ENCODE data around the gene EGFL7.
A peak's percentile ranks its signal among the peaks of the same experiment; 100 is the strongest.

The EGFL7 gene

DNA sequence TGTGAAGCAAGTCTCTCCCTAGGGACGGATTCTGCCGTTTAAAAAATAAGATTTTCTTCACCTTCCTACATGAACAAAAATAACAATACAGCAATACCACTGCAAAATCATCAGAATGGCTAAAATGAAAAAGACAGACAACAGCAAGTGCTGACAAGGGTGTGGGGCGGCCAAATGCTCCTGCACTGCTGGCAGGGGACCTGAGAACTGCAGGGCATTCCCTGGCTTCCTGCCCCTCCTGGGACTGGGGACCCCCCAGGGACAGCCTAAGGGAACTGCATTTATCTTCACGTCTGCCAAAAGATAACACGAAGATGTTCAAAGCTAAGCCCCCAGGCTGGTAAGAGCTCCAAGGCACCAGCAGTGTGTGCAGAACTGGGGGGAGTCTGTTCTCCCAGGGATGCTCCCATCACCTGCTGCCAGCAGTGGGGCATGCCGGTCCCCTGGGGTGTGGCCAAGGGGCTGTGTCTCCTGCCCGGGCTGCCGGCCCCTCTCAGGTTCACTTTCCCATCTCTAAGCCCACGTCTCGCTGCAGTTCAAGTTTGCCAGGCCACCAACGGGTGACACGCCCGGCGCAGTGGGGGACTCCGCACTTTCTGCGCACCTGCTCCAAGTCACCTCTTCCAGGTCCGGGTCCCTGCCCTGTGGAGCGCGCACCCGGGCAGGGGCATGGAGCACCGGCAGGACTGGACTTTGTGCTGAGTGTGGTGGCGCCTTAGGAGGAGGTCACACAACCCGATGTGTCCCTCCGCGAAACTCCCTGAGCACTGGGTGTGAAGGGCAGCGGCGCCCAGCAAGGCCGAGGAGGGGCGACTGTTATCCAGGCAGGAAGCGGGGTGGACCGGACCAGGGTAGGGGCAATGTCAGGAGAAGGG is 4.5 kb upstream of the EGFL7 start:
- Histone ChIP-seq H3K4me3 (replicated peaks; ENCODE audit: low read depth, low read length) (no peak overlapping the region), H3K36me3 (ENCODE audit: control insufficient read depth, insufficient read depth, low read length) (no peaks in the 10 kb centered on the region), H3K27me3 (replicated peaks; ENCODE audit: control insufficient read depth, insufficient read depth, low read length) (peaks cover 4% of the 10 kb centered on the region)
- DNase-seq (ENCODE audit: extremely low read depth, insufficient read length) = peak; percentile 13
- TF ChIP-seq, protein P1, sequence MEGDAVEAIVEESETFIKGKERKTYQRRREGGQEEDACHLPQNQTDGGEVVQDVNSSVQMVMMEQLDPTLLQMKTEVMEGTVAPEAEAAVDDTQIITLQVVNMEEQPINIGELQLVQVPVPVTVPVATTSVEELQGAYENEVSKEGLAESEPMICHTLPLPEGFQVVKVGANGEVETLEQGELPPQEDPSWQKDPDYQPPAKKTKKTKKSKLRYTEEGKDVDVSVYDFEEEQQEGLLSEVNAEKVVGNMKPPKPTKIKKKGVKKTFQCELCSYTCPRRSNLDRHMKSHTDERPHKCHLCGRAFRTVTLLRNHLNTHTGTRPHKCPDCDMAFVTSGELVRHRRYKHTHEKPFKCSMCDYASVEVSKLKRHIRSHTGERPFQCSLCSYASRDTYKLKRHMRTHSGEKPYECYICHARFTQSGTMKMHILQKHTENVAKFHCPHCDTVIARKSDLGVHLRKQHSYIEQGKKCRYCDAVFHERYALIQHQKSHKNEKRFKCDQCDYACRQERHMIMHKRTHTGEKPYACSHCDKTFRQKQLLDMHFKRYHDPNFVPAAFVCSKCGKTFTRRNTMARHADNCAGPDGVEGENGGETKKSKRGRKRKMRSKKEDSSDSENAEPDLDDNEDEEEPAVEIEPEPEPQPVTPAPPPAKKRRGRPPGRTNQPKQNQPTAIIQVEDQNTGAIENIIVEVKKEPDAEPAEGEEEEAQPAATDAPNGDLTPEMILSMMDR (IDR thresholded peaks at IDR 0.05; ENCODE audit: insufficient read depth, low read length, poor library complexity, severe bottlenecking) = no peak

DNA sequence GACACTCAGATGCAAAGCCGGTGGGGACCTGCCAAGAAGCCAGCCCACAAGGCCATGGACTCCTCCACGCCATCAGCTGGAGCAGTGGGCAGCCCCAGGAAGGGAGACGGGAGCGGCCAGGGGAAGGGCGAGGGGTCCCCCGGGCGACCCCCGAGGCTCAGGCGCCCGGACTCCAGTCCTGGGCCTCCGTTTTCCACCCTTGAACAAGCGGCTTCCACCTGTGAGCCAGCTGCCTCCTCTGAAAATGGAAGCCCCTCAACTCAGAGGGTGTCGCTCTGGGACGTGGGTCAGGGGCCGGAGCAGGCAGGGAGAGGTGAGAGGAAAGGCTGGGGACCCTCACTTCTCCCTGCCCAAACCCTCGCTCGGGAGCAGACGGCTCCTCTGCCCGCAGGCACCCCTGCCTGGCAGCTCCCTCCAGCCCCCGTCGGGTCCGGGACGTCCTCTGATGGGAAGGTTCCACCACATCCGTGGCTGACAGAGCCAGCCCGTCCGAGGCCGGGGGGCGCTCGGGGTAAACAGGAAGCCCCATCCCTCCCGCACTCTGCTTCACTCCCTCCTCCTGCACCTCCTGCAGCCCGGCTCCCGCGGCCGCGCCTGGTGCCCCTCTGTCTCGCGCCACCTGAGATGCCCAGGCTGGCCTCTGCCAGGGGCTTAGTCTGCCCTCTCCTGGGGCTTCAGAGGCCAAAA is 3.7 kb upstream of the EGFL7 start:
- no peak for DNase-seq (ENCODE audit: extremely low read depth, insufficient read length)
- TF ChIP-seq, protein P1 (IDR thresholded peaks at IDR 0.05; ENCODE audit: insufficient read depth, low read length, poor library complexity, severe bottlenecking) = no peak
- Histone ChIP-seq H3K4me3 (replicated peaks; ENCODE audit: low read depth, low read length) (no peak overlapping the region), H3K27me3 (replicated peaks; ENCODE audit: control insufficient read depth, insufficient read depth, low read length) (peaks cover 4% of the 10 kb centered on the region), H3K36me3 (ENCODE audit: control insufficient read depth, insufficient read depth, low read length) (no peaks in the 10 kb centered on the region)

DNA sequence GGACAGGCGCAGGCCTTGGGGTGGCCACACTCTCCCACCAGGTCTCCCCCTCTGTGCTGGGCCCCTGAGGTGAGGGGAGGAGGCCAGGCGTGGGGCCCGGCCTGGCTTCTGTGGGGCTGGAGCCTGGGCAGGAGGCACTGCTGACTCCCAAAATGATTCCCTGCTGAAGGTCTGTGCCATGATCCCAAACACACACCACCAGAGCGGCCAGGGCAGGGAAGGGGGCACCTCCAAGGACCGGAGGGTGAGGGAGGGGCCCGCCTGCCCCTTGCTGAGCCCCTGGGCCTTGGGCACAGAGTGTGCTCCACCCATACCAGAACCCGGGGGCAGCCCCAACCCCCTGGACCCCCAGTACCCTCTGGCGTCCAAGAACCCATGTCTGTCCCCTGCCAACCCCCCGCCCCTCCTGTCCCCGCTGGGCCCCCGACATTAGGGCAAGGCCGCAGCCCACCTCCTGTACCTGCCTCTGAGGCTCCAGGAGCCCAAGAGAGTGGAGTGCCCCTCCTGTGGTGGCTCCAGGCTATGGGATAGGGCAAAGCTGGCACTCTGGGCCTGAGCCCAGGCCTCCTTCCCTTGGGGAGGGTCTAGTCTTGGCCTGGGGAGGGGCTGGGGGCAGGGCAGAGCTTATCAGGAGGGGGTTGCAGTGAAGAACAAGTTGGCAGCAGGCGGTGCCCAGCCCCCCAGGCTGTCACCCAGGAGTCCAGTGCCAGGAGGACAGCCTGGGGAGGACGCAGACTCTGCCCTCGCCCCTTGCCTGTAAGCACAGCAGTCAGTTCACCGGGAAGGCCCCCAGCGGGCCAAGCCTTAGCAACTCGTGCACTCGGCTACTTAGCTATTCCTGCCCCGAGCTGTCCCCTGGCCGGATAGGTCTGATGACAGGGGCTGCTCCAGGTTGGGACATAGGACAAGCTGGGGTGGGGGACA is 2.6 kb upstream of the EGFL7 start:
- peaks cover 4% of the 10 kb centered on the region for H3K27me3 ChIP-seq (replicated peaks; ENCODE audit: control insufficient read depth, insufficient read depth, low read length)
- H3K4me3 ChIP-seq (replicated peaks; ENCODE audit: low read depth, low read length) = no peak overlapping the region
- no peaks in the 10 kb centered on the region for H3K36me3 ChIP-seq (ENCODE audit: control insufficient read depth, insufficient read depth, low read length)
- DNase-seq (ENCODE audit: extremely low read depth, insufficient read length) = no peak
- TF ChIP-seq, protein P1 (IDR thresholded peaks at IDR 0.05; ENCODE audit: insufficient read depth, low read length, poor library complexity, severe bottlenecking) = no peak

DNA sequence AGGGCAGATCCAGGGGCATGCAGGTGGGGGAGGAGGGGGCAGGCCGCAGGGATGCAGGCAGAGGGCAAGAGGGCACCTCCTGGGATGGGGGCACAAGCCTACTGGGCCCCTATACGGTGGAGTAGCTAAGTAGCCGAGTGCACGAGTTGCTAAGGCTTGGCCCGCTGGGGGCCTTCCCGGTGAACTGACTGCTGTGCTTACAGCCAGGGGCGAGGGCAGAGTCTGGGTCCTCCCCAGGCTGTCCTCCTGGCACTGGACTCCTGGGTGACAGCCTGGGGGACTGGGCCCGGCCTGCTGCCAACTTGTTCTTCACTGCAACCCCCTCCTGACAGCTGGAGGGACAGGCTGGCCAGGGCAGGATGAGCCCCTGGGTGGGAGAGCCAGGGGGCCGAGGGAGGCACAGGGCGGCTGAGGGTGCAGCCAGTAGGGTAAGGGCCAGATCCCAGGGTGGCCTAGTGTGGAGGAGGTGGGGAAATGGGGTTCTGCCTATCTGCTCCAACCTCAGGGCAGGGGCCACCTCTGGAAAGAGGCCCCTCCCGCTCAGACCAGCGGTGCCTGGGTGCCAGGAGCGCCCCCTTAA is 1.7 kb upstream of the EGFL7 start:
- no peaks in the 10 kb centered on the region for H3K36me3 ChIP-seq (ENCODE audit: control insufficient read depth, insufficient read depth, low read length)
- peaks cover 1% of the 10 kb centered on the region; the same call in 1 of the 2 replicates for H3K27me3 ChIP-seq (replicated peaks; ENCODE audit: control insufficient read depth, insufficient read depth, low read length)
- TF ChIP-seq, protein P1 (IDR thresholded peaks at IDR 0.05; ENCODE audit: insufficient read depth, low read length, poor library complexity, severe bottlenecking) = no peak
- no peak overlapping the region for H3K4me3 ChIP-seq (replicated peaks; ENCODE audit: low read depth, low read length)
- no peak for DNase-seq (ENCODE audit: extremely low read depth, insufficient read length)

DNA sequence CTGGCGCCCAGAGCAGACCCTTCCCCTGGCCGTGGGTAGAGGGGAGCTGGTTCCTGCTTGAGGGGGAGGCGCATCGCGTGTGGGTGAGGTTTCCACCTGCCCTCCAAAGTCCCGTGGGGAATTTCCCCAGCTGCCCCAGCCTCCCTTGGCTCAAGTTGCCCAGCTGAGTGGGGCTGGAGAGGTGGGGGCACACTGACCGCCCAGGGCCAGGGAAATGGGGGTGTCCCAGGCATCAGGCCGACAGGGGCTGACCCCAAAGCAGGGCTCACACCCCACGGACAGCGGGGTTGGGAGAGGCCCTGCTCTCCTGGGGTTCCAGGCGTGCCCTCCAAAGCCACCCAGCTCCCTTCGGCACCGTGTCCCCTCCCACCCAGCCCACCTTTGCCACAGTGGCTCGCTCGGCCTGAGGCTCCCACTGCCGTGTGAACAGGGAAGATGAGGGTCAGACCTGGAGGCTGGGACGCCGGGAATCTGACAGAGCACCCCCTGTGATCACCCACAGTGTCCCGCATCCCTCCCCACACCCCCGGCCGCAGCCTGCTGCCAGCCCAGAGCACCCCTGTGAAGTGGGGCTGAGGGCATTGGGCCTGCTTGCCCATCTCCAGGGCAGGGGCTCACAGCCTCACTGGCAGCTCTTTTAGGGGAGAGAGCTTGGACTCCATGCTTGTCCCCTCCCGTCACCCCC is 933 bp upstream of the EGFL7 start:
- TF ChIP-seq, protein P1 (IDR thresholded peaks at IDR 0.05; ENCODE audit: insufficient read depth, low read length, poor library complexity, severe bottlenecking) = no peak
- H3K27me3 ChIP-seq (replicated peaks; ENCODE audit: control insufficient read depth, insufficient read depth, low read length) = peaks cover 1% of the 10 kb centered on the region; the same call in 1 of the 2 replicates

More for the DNA sequence above, 933 bp upstream of the EGFL7 start:
- DNase-seq (ENCODE audit: extremely low read depth, insufficient read length) = no peak
- no peaks in the 10 kb centered on the region for H3K36me3 ChIP-seq (ENCODE audit: control insufficient read depth, insufficient read depth, low read length)
- no peak overlapping the region for H3K4me3 ChIP-seq (replicated peaks; ENCODE audit: low read depth, low read length)
